Stimulated activated naive B cell treated with anti-CD40 and anti-IgM and Interleukin-4, amounts not matched to agents 10 μg/mL and 1 μg/mL and 100 μg/mL, for 72 hours (primary cell): ENCODE measurements around the gene CORO2A.

Source experiments
- ATAC-seq, 2 donors: fragments of 150-1000 bp; cut with Tn5 transposase; replicated peaks; 2 replicates each; pipeline ENCODE4 v1.10.0; 2021; ENCODE audit warnings: moderate library complexity in 1 of 2
- DNase-seq: peaks from one replicate; pipeline ENCODE4 v3.0.0; 2021
- H3K27ac Mint-ChIP-seq: one replicate; pipeline ENCODE4 v1.8.0; 2022; ENCODE audit warnings: mild to moderate bottlenecking, mixed read lengths
- H3K27me3 Mint-ChIP-seq, 2 donors: one replicate each; pipeline ENCODE4 v1.8.0; 2022; ENCODE audit warnings: mixed read lengths in 2 of 2
- H3K36me3 Mint-ChIP-seq, 2 donors: one replicate each; pipeline ENCODE4 v1.8.0; 2022; ENCODE audit warnings: mixed read lengths in 2 of 2, mild to moderate bottlenecking in 1 of 2
- H3K4me1 Mint-ChIP-seq, 2 donors: one replicate each; pipeline ENCODE4 v1.8.0; 2022; ENCODE audit warnings: mixed read lengths in 2 of 2, mild to moderate bottlenecking in 1 of 2
- H3K4me3 Mint-ChIP-seq, 2 donors: one replicate each; pipeline ENCODE4 v1.8.0; 2022; ENCODE audit warnings: mild to moderate bottlenecking in 2 of 2, mixed read lengths in 2 of 2, moderate library complexity in 1 of 2
- H3K9me3 Mint-ChIP-seq, 2 donors: one replicate each; pipeline ENCODE4 v1.8.0; 2022; ENCODE audit warnings: mixed read lengths in 2 of 2, mild to moderate bottlenecking in 1 of 2

Gene CORO2A

GRCh38 chr9:98228392-98229089 is 36.1 kb upstream of the CORO2A start:
- Mint-ChIP-seq H3K9me3 (no peaks in the 10 kb centered on the region), H3K27ac (no peak overlapping the region), H3K36me3 (peaks cover 0 to 7% of the 10 kb centered on the region in 2 donors), H3K27me3 (no peaks in the 10 kb centered on the region), H3K4me3 (no peak overlapping the region), H3K4me1 (peaks cover 0 to 1% of the 10 kb centered on the region in 2 donors)
- DNase-seq (no peak), ATAC-seq (no peak)

- peaks cover 0 to 1% of the 10 kb centered on the region in 2 donors for H3K4me1 Mint-ChIP-seq
- ATAC-seq, result no peak
- DNase-seq, result no peak
- no peaks in the 10 kb centered on the region for H3K27me3 Mint-ChIP-seq
- H3K36me3 Mint-ChIP-seq, result peaks cover 0 to 7% of the 10 kb centered on the region in 2 donors
- no peaks in the 10 kb centered on the region for H3K9me3 Mint-ChIP-seq
- H3K4me3 Mint-ChIP-seq, result no peak overlapping the region
- no peak overlapping the region for H3K27ac Mint-ChIP-seq
Observed at GRCh38 chr9:98227883-98228282, 35.4 kb upstream of the CORO2A start.

DNA sequence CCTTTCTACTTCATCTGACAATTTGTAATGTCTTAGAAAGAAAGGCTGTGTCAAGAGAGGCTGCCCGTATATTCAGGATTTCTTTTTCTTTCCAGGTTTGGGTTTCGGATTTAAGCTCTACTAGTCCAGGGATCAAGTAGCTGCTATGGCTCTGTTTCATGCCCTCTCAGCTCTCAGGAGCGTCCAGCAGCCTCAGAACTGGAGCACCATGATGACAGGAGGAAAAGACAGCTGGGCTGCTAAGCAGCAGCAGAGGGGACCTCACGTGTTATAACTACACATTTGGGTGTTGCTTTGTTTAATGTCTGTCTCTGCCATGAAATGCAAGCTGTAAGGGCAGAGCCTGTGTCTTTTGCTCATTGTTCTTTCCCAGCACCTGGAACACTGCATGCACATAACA is 34.5 kb upstream of the CORO2A start:
- DNase-seq (no peak), ATAC-seq (no peak)
- H3K4me3 Mint-ChIP-seq, result no peak overlapping the region
- H3K9me3 Mint-ChIP-seq, result no peaks in the 10 kb centered on the region
- H3K27me3 Mint-ChIP-seq, result no peaks in the 10 kb centered on the region
- no peak overlapping the region for H3K27ac Mint-ChIP-seq
- peaks cover 0 to 1% of the 10 kb centered on the region in 2 donors for H3K4me1 Mint-ChIP-seq
- H3K36me3 Mint-ChIP-seq, result peaks cover 0 to 7% of the 10 kb centered on the region in 2 donors

GRCh38 chr9:98226516-98226915 is 34.1 kb upstream of the CORO2A start:
- Mint-ChIP-seq H3K9me3 (no peaks in the 10 kb centered on the region), H3K27ac (no peak overlapping the region), H3K27me3 (no peaks in the 10 kb centered on the region), H3K4me3 (no peak overlapping the region), H3K36me3 (peaks cover 0 to 7% of the 10 kb centered on the region in 2 donors), H3K4me1 (peaks cover 0 to 1% of the 10 kb centered on the region in 2 donors)
- ATAC-seq (no peak), DNase-seq (no peak)

GRCh38 chr9:98225015-98225442 is 32.6 kb upstream of the CORO2A start:
- H3K4me3 Mint-ChIP-seq, result no peak overlapping the region
- no peaks in the 10 kb centered on the region for H3K27me3 Mint-ChIP-seq
- peaks cover 0 to 4% of the 10 kb centered on the region in 2 donors for H3K36me3 Mint-ChIP-seq
- ATAC-seq, result no peak
- H3K9me3 Mint-ChIP-seq, result no peaks in the 10 kb centered on the region
- H3K4me1 Mint-ChIP-seq, result no peaks in the 10 kb centered on the region
- no peak for DNase-seq
- H3K27ac Mint-ChIP-seq, result no peak overlapping the region

DNA sequence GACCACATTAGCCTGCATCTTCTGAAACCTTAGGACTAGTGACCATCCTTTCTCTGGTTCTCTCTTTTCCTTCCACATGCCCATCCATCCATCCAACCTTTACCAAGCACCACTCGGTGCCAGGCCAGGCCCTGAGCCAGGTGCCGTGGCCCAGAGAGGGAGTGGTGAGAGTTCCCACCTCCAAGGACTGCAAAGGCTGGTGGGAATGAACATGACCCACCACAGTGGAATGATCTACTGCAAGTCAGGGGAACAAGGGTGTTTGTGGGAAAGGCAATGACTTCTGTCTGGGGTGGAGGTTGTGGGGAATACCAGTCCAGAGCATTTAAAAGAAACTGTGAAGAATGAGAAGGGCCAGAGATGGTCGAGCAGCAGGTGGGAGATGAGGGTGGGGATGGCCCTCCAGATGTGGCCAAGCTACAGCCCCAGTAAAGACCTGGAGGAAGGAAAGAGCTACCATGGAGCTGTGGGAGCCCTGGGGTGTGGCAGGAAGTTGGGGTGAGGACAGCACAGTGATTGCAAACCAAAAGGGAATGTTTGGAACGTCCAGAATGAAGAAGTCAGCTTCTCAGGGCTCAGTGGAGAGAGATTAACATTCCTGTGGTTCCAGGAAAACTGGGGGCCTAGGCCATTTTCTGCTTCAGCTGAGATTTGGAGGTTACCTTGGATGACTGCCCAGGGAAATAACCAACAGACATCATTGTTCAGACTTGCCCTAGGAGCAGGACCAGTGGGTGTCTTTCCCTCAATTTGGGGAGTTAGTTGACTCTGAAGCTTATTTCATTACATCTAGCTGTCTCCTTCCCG is 30.7 kb upstream of the CORO2A start:
- peak overlapping the region; percentile 32 for H3K27ac Mint-ChIP-seq
- no peaks in the 10 kb centered on the region for H3K9me3 Mint-ChIP-seq
- no peak overlapping the region for H3K4me3 Mint-ChIP-seq
- DNase-seq (no peak), ATAC-seq (no peak)
- no peaks in the 10 kb centered on the region for H3K4me1 Mint-ChIP-seq
- no peaks in the 10 kb centered on the region for H3K27me3 Mint-ChIP-seq
- H3K36me3 Mint-ChIP-seq, result no peaks in the 10 kb centered on the region

GRCh38 chr9:98220911-98221310 is 28.5 kb upstream of the CORO2A start:
- Mint-ChIP-seq H3K9me3 (no peaks in the 10 kb centered on the region), H3K4me1 (no peaks in the 10 kb centered on the region), H3K36me3 (no peaks in the 10 kb centered on the region), H3K4me3 (no peak overlapping the region), H3K27me3 (no peaks in the 10 kb centered on the region), H3K27ac (no peak overlapping the region)
- DNase-seq (no peak), ATAC-seq (no peak)

GRCh38 chr9:98219794-98220370 is 27.4 kb upstream of the CORO2A start:
- Mint-ChIP-seq H3K27ac (no peak overlapping the region), H3K9me3 (no peaks in the 10 kb centered on the region), H3K4me1 (no peaks in the 10 kb centered on the region), H3K4me3 (no peak overlapping the region), H3K27me3 (no peaks in the 10 kb centered on the region), H3K36me3 (peaks cover 0 to 5% of the 10 kb centered on the region in 2 donors)
- ATAC-seq (no peak), DNase-seq (no peak)

DNA sequence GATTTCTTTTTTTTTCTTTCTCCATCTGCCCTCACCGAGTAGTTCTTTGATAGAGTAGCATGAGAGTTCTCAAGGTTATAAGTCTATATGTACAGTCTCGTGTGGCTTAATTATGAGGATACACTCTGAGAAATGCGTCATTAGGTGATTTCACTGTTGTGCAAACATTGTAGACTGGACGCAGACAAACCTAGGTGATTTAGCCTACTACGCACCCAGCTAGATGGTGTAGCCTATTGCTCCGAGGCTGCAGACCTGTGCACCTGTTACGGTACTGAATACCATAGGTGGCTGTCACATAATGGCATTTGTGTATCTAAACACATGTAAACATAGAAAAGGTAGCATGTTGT is 26.9 kb upstream of the CORO2A start:
- Mint-ChIP-seq H3K9me3 (no peaks in the 10 kb centered on the region), H3K4me1 (no peaks in the 10 kb centered on the region), H3K27ac (no peak overlapping the region), H3K36me3 (peaks cover 0 to 7% of the 10 kb centered on the region in 2 donors), H3K4me3 (no peak overlapping the region), H3K27me3 (no peaks in the 10 kb centered on the region)
- ATAC-seq (no peak), DNase-seq (no peak)

GRCh38 chr9:98218562-98219363 is 26.3 kb upstream of the CORO2A start:
- Mint-ChIP-seq H3K9me3 (no peaks in the 10 kb centered on the region), H3K4me1 (no peaks in the 10 kb centered on the region), H3K27me3 (no peaks in the 10 kb centered on the region), H3K36me3 (peaks cover 0 to 7% of the 10 kb centered on the region in 2 donors), H3K27ac (no peak overlapping the region), H3K4me3 (no peak overlapping the region)
- no peak for ATAC-seq
- DNase-seq, result no peak

DNA sequence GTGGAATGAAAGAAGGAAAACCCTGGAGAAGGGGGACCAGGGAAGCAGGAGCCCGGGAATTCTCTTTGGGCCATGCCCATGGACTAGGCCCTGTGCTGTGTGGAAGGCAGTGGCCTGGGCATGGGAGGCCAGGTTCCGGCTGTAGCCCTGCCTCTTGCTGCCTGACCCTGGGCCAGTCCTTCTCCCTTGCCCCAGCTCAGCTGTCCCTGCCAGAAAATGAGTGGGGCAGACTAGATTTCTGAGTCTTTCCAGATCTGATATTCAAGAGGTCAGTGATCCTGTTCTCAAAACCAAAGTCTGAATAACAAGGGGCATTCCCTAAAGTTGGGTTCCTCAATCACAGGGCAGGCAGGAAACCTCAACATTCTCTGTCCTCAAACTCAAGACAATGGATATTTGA is 24.8 kb upstream of the CORO2A start:
- peak in 1 of 2 donors; percentile 38 for ATAC-seq
- Mint-ChIP-seq H3K4me3 (no peak overlapping the region), H3K9me3 (no peaks in the 10 kb centered on the region), H3K27me3 (no peaks in the 10 kb centered on the region), H3K36me3 (peaks cover 2 to 7% of the 10 kb centered on the region in 2 donors), H3K4me1 (no peaks in the 10 kb centered on the region), H3K27ac (no peak overlapping the region)
- no peak for DNase-seq

DNA sequence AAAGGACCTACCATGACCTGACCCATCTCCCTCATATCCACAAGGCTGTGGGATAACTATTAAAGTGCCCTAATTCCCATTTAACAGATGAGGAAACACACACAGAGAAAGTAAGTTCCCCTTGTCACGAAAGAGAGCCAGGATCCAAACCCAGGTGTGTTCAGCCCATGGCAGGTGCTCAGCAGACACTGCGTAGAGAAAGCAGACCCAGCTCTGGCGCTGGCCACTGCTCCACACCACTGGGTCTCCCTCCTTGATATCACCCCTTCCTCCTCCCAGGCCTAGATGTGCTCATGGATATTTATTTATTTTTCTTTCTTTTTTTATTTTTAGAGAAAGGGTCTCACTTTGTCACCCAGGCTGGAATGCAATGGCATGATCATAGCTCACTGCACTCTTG is 24.0 kb upstream of the CORO2A start:
- DNase-seq (no peak), ATAC-seq (no peak)
- Mint-ChIP-seq H3K27me3 (no peaks in the 10 kb centered on the region), H3K9me3 (no peaks in the 10 kb centered on the region), H3K4me1 (no peaks in the 10 kb centered on the region), H3K4me3 (no peak overlapping the region), H3K36me3 (peaks cover 2 to 7% of the 10 kb centered on the region in 2 donors), H3K27ac (no peak overlapping the region)

DNA sequence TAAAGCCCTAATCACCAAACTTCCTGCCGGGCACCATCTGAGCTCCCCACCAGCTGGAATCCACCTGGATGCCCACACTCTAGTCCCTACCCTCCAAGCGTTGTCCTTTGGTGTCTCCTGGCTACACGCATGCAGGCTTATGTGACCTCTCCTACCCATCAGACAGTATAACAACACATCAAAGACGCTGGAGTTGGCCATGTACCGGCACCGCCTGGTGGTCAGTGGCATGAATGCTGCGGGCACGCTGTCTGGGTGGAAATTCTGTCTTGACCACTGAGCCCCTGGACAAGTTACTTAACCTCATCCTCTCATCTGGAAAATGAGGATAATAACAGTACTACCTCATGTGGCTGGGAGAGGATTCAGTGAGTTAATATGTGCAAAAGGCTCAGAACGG is 23.4 kb upstream of the CORO2A start:
- Mint-ChIP-seq H3K4me3 (no peak overlapping the region), H3K4me1 (no peaks in the 10 kb centered on the region), H3K27me3 (no peaks in the 10 kb centered on the region), H3K27ac (no peak overlapping the region), H3K9me3 (no peaks in the 10 kb centered on the region), H3K36me3 (peaks cover 2 to 7% of the 10 kb centered on the region in 2 donors)
- DNase-seq (no peak), ATAC-seq (no peak)

DNA sequence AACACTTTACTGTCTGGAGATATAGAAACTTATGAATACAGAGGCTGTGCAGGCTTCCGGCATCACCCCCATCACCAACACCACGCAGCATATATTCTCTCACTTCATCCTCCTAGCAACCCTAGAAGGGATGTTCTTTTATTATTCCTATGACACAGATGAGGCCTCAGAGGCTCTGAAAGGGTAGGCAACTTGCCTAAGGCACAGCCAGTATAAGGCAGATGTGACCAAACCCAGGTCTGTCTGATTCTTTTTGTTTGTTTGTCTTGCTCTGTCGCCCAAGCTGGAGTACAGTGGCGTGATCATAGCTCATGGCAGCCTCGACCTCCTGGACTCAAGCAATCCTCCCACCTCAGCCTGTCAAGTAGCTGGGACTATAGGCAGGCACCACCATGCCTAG is 22.8 kb upstream of the CORO2A start:
- no peak overlapping the region for H3K4me3 Mint-ChIP-seq
- DNase-seq, result no peak
- no peak overlapping the region for H3K27ac Mint-ChIP-seq
- no peak for ATAC-seq
- peaks cover 2 to 7% of the 10 kb centered on the region in 2 donors for H3K36me3 Mint-ChIP-seq
- no peaks in the 10 kb centered on the region for H3K9me3 Mint-ChIP-seq
- no peaks in the 10 kb centered on the region for H3K4me1 Mint-ChIP-seq
- no peaks in the 10 kb centered on the region for H3K27me3 Mint-ChIP-seq
